ENCODE results near the gene C2CD4B. TPM values are rescaled to one million over a fixed set of nuclear protein-coding genes. Genes with fewer than 3 reads are reported as not detected.
A peak's percentile ranks its signal among the peaks of the same experiment; 100 is the strongest.

The C2CD4B gene
- total RNA-seq, 1 experiment from 2014 or later = 0.26 TPM

DNA sequence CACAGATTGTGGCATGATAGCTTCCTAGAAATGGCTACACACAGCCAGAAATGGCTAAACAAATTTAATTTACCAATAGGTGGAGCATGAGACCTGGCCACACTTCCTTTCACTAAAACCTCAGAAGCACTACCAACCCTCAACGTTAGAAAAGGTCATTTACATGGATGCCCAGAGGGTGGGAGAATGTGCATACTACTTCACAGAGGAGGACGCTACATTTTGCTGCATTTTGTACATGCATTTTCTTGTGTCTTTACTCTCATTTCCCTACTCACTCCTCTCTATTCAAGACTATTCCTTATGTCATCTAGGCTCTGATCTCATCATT is 40.1 kb downstream of the C2CD4B start:
- DNase-seq (ENCODE audit: low read depth, low spot score) (no peak), ATAC-seq (no peak)
- Histone ChIP-seq H3K4me3 (ENCODE audit: low read depth in 2 of 2, low read length in 2 of 2) (no peak overlapping the region), H3K4me1 (ENCODE audit: control insufficient read depth, insufficient read depth, low read length) (no peaks in the 10 kb centered on the region), H3K36me3 (ENCODE audit: control insufficient read depth, insufficient read depth, low read length) (no peaks in the 10 kb centered on the region), H3K27ac (ENCODE audit: low read length) (no peak overlapping the region), H3K27me3 (ENCODE audit: control insufficient read depth, insufficient read depth, low read length) (no peaks in the 10 kb centered on the region), H3K9me3 (ENCODE audit: control insufficient read depth, insufficient read depth, low read depth, low read length) (no peaks in the 10 kb centered on the region)
- ChIA-PET CTCF (interaction anchor here (0.5 to 2.1 kb wide), 3 partner anchors 52 to 182 kb away, joined by 4 to 8 read pairs (median 6); no protein-coding TSS in a partner anchor), POLR2A (no interaction called here)
- no TSS peak for BruUV-seq (replicated peaks)
- TF ChIP-seq POLR2AphosphoS5 (IDR thresholded peaks at IDR 0.05; ENCODE audit: low read depth, low read length) (no peak), SIN3A (IDR thresholded peaks at IDR 0.05; ENCODE audit: borderline replicate concordance, insufficient read depth, low read depth, low read length) (no peak), TCF7L2 (IDR thresholded peaks at IDR 0.05; ENCODE audit: low read depth, low read length) (no peak)
- TF ChIP-seq, protein P1, sequence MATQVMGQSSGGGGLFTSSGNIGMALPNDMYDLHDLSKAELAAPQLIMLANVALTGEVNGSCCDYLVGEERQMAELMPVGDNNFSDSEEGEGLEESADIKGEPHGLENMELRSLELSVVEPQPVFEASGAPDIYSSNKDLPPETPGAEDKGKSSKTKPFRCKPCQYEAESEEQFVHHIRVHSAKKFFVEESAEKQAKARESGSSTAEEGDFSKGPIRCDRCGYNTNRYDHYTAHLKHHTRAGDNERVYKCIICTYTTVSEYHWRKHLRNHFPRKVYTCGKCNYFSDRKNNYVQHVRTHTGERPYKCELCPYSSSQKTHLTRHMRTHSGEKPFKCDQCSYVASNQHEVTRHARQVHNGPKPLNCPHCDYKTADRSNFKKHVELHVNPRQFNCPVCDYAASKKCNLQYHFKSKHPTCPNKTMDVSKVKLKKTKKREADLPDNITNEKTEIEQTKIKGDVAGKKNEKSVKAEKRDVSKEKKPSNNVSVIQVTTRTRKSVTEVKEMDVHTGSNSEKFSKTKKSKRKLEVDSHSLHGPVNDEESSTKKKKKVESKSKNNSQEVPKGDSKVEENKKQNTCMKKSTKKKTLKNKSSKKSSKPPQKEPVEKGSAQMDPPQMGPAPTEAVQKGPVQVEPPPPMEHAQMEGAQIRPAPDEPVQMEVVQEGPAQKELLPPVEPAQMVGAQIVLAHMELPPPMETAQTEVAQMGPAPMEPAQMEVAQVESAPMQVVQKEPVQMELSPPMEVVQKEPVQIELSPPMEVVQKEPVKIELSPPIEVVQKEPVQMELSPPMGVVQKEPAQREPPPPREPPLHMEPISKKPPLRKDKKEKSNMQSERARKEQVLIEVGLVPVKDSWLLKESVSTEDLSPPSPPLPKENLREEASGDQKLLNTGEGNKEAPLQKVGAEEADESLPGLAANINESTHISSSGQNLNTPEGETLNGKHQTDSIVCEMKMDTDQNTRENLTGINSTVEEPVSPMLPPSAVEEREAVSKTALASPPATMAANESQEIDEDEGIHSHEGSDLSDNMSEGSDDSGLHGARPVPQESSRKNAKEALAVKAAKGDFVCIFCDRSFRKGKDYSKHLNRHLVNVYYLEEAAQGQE (IDR thresholded peaks at IDR 0.05; ENCODE audit: insufficient read depth in 1 of 2, low read depth in 2 of 2, low read length in 1 of 2) = no peak
- TF ChIP-seq, protein P2, sequence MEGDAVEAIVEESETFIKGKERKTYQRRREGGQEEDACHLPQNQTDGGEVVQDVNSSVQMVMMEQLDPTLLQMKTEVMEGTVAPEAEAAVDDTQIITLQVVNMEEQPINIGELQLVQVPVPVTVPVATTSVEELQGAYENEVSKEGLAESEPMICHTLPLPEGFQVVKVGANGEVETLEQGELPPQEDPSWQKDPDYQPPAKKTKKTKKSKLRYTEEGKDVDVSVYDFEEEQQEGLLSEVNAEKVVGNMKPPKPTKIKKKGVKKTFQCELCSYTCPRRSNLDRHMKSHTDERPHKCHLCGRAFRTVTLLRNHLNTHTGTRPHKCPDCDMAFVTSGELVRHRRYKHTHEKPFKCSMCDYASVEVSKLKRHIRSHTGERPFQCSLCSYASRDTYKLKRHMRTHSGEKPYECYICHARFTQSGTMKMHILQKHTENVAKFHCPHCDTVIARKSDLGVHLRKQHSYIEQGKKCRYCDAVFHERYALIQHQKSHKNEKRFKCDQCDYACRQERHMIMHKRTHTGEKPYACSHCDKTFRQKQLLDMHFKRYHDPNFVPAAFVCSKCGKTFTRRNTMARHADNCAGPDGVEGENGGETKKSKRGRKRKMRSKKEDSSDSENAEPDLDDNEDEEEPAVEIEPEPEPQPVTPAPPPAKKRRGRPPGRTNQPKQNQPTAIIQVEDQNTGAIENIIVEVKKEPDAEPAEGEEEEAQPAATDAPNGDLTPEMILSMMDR (IDR thresholded peaks at IDR 0.05) = no peak
- in situ Hi-C loops (cut with HindIII; ENCODE audit: low pct_unique_long_range_greater_than_20kb, low sequenced_read_pairs) (no loop called here), intact Hi-C loops (cut with micrococcal nuclease; ENCODE audit: unreplicated experiment) (loop anchor here (2.0 kb wide), 1 partner anchor 78 kb away; no protein-coding TSS in a partner anchor)

DNA sequence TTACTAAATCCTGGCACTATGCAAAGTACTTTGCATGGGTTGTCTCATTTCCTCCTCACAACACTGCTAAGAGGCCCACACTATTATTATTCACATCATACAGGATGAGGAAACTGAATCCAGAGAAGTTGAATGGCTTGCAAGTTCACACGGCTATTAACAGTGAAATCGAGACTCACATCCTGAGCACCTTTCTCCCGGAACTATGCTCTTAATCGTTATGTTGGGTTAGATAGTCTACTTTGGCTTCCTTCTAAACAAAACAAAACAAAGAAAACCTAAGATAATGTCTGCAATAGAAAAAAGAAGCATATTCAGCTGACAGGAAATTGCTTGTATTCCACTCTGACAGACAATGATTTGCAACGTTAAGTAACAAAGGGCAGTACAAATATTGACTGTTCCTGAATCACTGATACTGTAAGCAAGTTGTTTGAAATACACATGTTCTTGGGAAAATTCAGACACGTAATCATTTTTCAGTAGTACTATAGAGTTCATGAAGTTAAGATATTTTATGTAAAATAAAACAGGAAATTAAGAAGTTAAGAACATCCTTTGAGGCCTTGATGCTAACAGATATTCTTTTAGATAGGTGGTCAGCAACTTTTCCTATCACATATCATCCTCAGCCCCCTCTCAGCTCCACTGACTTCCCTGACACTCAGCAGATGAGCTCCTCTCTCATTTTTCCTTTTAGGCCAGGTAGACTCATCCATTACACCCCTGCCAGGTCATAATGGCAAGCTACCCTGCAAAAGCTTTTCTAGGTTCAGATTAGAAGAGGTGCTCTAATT is 40.7 kb downstream of the C2CD4B start:
- ChIA-PET POLR2A (no interaction called here), CTCF (interaction anchor here (0.5 to 2.1 kb wide), 3 partner anchors 52 to 182 kb away, joined by 4 to 8 read pairs (median 6); no protein-coding TSS in a partner anchor)
- TF ChIP-seq TCF7L2 (IDR thresholded peaks at IDR 0.05; ENCODE audit: low read depth, low read length) (no peak), POLR2AphosphoS5 (IDR thresholded peaks at IDR 0.05; ENCODE audit: low read depth, low read length) (no peak), SIN3A (IDR thresholded peaks at IDR 0.05; ENCODE audit: borderline replicate concordance, insufficient read depth, low read depth, low read length) (no peak)
- TF ChIP-seq, protein P2 (IDR thresholded peaks at IDR 0.05) = no peak
- TF ChIP-seq, protein P1 (IDR thresholded peaks at IDR 0.05; ENCODE audit: insufficient read depth in 1 of 2, low read depth in 2 of 2, low read length in 1 of 2) = no peak
- peak; percentile 86 for DNase-seq (ENCODE audit: low read depth, low spot score)
- ATAC-seq = no peak
- H3K9me3 ChIP-seq (ENCODE audit: control insufficient read depth, insufficient read depth, low read depth, low read length) = no peaks in the 10 kb centered on the region
- H3K4me1 ChIP-seq (ENCODE audit: control insufficient read depth, insufficient read depth, low read length) = 0 out of 2 replicates have a peak, but pooled peaks cover 2% of the 10 kb centered on the region
- no peak overlapping the region for H3K27ac ChIP-seq (ENCODE audit: low read length)
- H3K36me3 ChIP-seq (ENCODE audit: control insufficient read depth, insufficient read depth, low read length) = no peaks in the 10 kb centered on the region
- no TSS peak for BruUV-seq (replicated peaks)
- no peaks in the 10 kb centered on the region for H3K27me3 ChIP-seq (ENCODE audit: control insufficient read depth, insufficient read depth, low read length)
- in situ Hi-C loops (cut with HindIII; ENCODE audit: low pct_unique_long_range_greater_than_20kb, low sequenced_read_pairs) = no loop called here
- H3K4me3 ChIP-seq (ENCODE audit: low read depth in 2 of 2, low read length in 2 of 2) = no peak overlapping the region
- intact Hi-C loops (cut with micrococcal nuclease; ENCODE audit: unreplicated experiment) = loop anchor here (2.0 kb wide), 1 partner anchor 78 kb away; no protein-coding TSS in a partner anchor
